Right lobe of liver (tissue), 4 donors: ENCODE results near the gene NNMT.

Experiments used
- POLR2A ChIP-seq: fragments of 450-650 bp; IDR thresholded peaks from one replicate; pipeline ENCODE4 v1.6.1; 2017; ENCODE audit warnings: antibody characterized with exemption, mild to moderate bottlenecking
- TF ChIP-seq, protein P1 (sequence below), 4 donors: fragments of 200-600 bp in 3 of 4; fragments of 450-650 bp in 1 of 4; IDR thresholded peaks; one replicate each; pipeline versions ENCODE4 v1.5.1 to v1.8.0; 2016 to 2022; ENCODE audit warnings: antibody characterized with exemption in 4 of 4, mild to moderate bottlenecking in 2 of 4
- donor health status: DM: no; HTN: no; CAD: no.
- donor health status: DM: no; HTN: no; CAD: no.
- donor health status: DM: no; HTN: yes; CAD: no.

DNA sequence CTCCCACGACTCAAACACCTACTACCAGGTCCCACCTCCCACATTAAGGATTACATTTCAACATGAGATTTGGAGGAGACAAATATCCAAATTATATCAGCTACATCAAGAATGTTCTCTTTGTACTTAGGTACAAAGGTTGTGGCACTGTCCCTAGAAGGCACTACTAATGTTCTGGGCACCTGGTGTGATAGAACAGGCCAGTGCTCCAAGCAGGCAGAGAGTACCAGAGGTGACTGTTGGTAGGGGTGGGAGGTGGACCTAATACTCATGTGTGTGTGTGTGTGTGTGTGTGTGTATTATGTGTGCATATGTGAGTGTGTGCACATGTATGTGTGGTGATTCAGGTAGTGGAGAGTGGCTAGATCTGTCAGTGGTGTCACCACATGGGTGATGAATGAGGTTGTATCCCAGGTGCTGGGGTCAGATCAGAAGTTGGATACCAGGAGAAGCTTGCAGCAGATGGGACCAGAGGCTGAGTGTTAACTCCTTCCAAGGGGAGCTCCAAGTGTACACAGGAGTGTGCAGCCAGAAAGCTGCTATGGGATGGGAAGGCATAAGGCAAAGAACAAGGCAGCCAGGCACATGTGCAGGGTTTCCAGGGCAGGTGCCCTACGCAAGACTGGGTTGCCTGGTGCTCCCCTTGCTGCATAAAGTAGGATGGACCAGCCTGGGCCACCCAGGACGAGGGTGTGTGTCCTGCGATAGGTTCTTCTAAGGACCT is 17.7 kb upstream of the NNMT start:
- TF ChIP-seq POLR2A, result no peak
- TF ChIP-seq, protein P1, sequence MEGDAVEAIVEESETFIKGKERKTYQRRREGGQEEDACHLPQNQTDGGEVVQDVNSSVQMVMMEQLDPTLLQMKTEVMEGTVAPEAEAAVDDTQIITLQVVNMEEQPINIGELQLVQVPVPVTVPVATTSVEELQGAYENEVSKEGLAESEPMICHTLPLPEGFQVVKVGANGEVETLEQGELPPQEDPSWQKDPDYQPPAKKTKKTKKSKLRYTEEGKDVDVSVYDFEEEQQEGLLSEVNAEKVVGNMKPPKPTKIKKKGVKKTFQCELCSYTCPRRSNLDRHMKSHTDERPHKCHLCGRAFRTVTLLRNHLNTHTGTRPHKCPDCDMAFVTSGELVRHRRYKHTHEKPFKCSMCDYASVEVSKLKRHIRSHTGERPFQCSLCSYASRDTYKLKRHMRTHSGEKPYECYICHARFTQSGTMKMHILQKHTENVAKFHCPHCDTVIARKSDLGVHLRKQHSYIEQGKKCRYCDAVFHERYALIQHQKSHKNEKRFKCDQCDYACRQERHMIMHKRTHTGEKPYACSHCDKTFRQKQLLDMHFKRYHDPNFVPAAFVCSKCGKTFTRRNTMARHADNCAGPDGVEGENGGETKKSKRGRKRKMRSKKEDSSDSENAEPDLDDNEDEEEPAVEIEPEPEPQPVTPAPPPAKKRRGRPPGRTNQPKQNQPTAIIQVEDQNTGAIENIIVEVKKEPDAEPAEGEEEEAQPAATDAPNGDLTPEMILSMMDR (IDR thresholded peaks at IDR 0.05), result no peak
